ENCODE measurements around the gene UBTF. TPM values are rescaled to one million over a fixed set of nuclear protein-coding genes. Genes with fewer than 3 reads are reported as not detected.

UBTF gene
- total RNA-seq, 1 donor from 2014 or later: 146 TPM

DNA sequence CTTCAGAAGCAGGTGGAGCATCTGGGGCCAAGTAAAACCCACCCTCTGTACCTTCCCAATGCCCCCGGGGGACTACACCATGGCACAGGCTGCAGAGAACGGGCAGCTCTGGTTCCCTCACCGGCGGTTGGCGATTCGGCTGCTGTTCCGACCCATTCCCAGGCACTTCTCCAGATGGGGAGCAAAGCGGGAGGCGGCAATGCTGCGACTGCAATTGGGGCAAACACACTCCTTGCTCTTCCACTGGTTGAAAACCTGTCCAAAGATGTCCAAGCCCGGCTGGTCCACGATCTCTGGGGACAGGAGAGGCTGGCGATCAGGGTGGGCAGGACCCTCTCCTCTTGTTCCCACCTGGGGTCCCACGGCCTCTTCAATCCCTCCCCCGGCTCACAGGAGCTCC, 22.4 kb downstream of the UBTF start:
- Mint-ChIP-seq H3K27ac (peak overlapping the region; percentile 81), H3K9me3 (no peaks in the 10 kb centered on the region), H3K4me3 (no peak overlapping the region), H3K27me3 (no peaks in the 10 kb centered on the region), H3K36me3 (ENCODE audit: low read depth) (peaks cover 55% of the 10 kb centered on the region), H3K4me1 (peaks cover 22% of the 10 kb centered on the region)
- ChIA-PET CTCF (interaction anchor here (1.8 kb wide), 1 partner anchor 13 kb away, joined by 8 read pairs; no protein-coding TSS in a partner anchor), POLR2A (interaction anchor here (4.4 to 5.7 kb wide), 2 partner anchors 9 to 22 kb away, joined by 94 to 130 read pairs; partner anchors contain the start of genes TMUB2 and UBTF)
- DNase-seq: no peak
- no peak for ATAC-seq (ENCODE audit: low read depth)
- TF ChIP-seq, protein P1, sequence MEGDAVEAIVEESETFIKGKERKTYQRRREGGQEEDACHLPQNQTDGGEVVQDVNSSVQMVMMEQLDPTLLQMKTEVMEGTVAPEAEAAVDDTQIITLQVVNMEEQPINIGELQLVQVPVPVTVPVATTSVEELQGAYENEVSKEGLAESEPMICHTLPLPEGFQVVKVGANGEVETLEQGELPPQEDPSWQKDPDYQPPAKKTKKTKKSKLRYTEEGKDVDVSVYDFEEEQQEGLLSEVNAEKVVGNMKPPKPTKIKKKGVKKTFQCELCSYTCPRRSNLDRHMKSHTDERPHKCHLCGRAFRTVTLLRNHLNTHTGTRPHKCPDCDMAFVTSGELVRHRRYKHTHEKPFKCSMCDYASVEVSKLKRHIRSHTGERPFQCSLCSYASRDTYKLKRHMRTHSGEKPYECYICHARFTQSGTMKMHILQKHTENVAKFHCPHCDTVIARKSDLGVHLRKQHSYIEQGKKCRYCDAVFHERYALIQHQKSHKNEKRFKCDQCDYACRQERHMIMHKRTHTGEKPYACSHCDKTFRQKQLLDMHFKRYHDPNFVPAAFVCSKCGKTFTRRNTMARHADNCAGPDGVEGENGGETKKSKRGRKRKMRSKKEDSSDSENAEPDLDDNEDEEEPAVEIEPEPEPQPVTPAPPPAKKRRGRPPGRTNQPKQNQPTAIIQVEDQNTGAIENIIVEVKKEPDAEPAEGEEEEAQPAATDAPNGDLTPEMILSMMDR (IDR thresholded peaks at IDR 0.05): no peak
- intact Hi-C loops (cut with micrococcal nuclease): no loop called here

DNA sequence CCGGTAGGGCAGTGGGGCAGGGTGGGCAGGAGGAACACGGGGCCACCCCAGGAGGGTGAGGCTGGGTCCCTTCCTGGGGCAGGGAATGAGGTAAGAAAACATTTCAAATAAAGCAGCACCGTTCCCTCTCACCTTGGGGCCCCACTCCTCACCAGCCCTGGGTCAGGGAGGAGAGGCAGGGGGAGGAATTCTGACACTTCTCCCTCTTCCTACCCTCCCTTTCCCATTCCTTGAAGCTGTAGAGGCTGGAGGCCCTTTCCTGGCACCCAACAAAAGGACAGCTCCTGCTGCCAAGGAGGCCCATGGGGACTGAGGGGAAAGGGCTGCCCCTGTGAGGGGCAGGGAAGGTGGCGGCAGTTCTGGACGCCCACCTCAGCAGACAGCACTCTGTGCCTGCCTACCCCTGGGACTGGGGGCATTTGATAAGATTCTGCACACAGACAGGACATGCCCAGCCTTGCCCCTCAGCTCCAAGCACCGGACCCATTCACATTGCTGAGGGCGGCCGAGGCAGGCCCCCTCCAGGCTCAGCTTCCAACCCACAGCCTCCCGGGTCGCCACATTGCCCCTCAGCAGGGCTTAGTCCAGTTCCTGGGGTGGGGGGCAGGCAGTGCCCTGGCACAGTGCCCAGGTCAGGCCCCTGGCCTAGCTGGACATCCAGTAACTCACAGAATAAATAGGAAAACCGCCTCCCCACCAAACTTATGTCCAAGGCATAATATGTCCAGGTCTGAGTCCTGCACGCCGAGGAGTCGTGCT, 26.0 kb downstream of the UBTF start:
- DNase-seq: no peak
- no peaks in the 10 kb centered on the region for H3K27me3 Mint-ChIP-seq
- POLR2A ChIA-PET: no interaction called here
- H3K4me3 Mint-ChIP-seq: no peak overlapping the region
- intact Hi-C loops (cut with micrococcal nuclease): no loop called here
- no peak for ATAC-seq (ENCODE audit: low read depth)
- H3K36me3 Mint-ChIP-seq (ENCODE audit: low read depth): peaks cover 76% of the 10 kb centered on the region
- no peaks in the 10 kb centered on the region for H3K9me3 Mint-ChIP-seq
- no peak overlapping the region for H3K27ac Mint-ChIP-seq
- CTCF ChIA-PET: no interaction called here
- peaks cover 14% of the 10 kb centered on the region for H3K4me1 Mint-ChIP-seq
- TF ChIP-seq, protein P1 (IDR thresholded peaks at IDR 0.05): no peak

DNA sequence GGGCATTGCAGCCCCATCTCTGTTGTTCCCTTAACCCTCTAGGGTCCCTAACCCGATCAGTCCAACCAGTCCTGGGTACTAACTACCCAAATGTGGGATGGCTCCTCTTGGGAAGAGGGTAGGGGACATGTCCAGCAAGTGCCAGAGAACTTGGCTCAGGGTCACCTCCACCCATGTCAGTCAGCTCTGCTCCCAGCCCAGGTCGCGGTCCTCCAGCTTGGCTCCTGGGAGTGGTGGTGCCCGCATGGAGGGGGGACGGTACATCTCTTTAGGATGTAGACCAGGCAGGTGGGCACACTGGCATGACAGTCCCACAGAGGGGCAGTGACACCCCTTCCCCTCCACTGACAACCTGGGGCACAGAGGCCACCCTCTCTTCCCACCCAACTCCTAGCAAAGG, 26.7 kb downstream of the UBTF start:
- Mint-ChIP-seq H3K4me3 (no peak overlapping the region), H3K36me3 (ENCODE audit: low read depth) (peaks cover 74% of the 10 kb centered on the region), H3K27ac (no peak overlapping the region), H3K9me3 (no peaks in the 10 kb centered on the region), H3K27me3 (no peaks in the 10 kb centered on the region), H3K4me1 (peaks cover 15% of the 10 kb centered on the region)
- ATAC-seq (ENCODE audit: low read depth): peak; percentile 8
- ChIA-PET POLR2A (no interaction called here), CTCF (no interaction called here)
- no peak for DNase-seq
- TF ChIP-seq, protein P1 (IDR thresholded peaks at IDR 0.05): no peak
- intact Hi-C loops (cut with micrococcal nuclease): no loop called here

DNA sequence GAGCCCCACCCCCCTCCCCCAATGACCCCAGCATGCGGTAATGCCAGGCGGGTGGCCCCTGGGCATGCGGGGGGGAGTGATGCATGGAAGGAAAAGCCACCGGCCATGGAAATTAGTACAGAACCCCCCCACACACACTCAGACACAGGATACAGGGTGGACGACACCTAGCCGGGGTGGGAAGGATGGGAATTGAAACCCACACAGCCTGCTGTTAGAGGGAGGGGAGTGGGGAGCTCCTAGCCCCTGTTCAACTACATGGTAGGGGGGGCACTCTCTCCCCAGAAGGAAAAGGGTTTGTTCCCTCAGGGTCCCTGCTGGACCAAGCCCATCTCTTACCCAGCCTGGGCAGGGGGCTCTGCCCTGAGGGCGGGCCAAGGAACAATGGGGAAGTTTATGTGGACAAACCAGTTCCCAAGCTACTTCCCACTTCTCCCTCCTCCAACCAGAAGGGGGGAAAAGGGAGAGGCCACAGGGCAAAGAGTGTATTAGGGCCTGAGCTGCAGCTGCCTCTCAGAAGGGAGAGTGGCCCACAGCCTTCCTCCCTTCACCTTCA, 27.5 kb downstream of the UBTF start:
- Mint-ChIP-seq H3K27me3 (no peaks in the 10 kb centered on the region), H3K27ac (no peak overlapping the region), H3K9me3 (no peaks in the 10 kb centered on the region), H3K4me1 (peaks cover 17% of the 10 kb centered on the region), H3K36me3 (ENCODE audit: low read depth) (peaks cover 73% of the 10 kb centered on the region), H3K4me3 (no peak overlapping the region)
- DNase-seq (no peak), ATAC-seq (ENCODE audit: low read depth) (no peak)
- CTCF ChIA-PET: no interaction called here
- TF ChIP-seq, protein P1 (IDR thresholded peaks at IDR 0.05): no peak
- intact Hi-C loops (cut with micrococcal nuclease): no loop called here
- POLR2A ChIA-PET: no interaction called here

DNA sequence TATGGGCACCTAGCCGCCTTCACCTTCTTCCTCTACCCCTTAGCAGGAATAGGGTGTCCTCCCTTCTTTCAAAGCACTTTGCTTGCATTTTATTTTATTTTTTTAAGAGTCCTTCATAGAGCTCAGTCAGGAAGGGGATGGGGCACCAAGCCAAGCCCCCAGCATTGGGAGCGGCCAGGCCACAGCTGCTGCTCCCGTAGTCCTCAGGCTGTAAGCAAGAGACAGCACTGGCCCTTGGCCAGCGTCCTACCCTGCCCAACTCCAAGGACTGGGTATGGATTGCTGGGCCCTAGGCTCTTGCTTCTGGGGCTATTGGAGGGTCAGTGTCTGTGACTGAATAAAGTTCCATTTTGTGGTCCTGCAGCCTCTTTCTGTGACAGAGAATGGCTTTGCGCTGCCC, 28.1 kb downstream of the UBTF start:
- no peak for ATAC-seq (ENCODE audit: low read depth)
- no peaks in the 10 kb centered on the region for H3K27me3 Mint-ChIP-seq
- CTCF ChIA-PET: no interaction called here
- POLR2A ChIA-PET: interaction anchor here (0.6 to 6.6 kb wide), 2 partner anchors 8 to 35 kb away, joined by 5 to 94 read pairs; partner anchors contain the start of gene ATXN7L3
- no peak for DNase-seq
- intact Hi-C loops (cut with micrococcal nuclease): no loop called here
- TF ChIP-seq, protein P1 (IDR thresholded peaks at IDR 0.05): no peak
- H3K9me3 Mint-ChIP-seq: no peaks in the 10 kb centered on the region
- peaks cover 75% of the 10 kb centered on the region for H3K36me3 Mint-ChIP-seq (ENCODE audit: low read depth)
- no peak overlapping the region for H3K27ac Mint-ChIP-seq
- peaks cover 20% of the 10 kb centered on the region for H3K4me1 Mint-ChIP-seq
- H3K4me3 Mint-ChIP-seq: no peak overlapping the region
